IPS-11a (cell line): ENCODE results near the gene AP3B2.
"Not testable (repeated sequence)": the region's sequence is repeated elsewhere in the genome, so short reads cannot be mapped to it uniquely, and the experiment has no call there.

Experiments used
- H3K4me3 ChIP-seq: one replicate; pipeline ENCODE4 v1.5.1; 2013; ENCODE audit warnings: low read depth, low read length, control low read depth

Gene AP3B2

GRCh38 chr15:82649226-82649999 is 60.3 kb downstream of the AP3B2 start:
- H3K4me3 ChIP-seq = no peak overlapping the region

DNA sequence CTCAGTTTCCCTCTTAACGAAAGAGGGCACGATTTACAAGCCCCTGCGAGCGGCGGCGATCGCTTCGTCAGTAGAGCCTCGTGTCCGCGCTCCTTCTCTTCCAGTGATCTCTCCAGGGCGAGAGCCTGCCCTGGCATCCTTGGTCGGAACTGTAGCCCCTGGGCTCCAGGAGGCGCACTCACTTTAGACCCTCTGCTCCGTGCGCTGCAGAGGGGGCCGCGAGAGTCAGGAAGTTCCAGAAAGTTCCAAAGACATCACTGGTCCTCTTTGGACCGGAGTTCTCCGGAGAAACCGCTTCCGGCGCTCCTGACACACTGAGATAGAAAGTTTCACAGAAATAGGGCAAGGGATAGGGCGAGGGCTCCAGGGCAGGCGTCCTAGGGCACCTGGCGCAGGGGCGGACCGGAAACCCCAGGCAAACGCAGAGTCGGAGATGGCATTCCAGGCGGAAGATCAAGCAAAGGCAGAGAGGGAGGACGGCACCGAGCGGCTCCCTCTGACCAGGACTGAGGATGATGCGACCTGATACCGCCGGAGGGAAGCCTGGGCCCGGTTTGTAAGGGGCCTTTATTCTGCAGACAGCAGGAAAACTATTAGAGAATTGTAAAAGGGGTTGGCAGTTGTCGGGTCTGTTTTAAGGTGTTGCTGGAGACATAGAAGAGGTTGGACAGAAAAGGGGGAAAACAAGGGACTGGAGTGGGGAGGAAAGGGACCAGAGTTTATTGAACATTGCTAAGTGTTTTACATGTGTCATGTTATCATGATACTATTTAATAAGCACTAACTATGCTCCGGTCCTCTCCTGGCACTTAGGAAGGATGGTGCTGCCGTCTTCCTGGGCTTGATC is 61.2 kb downstream of the AP3B2 start:
- H3K4me3 ChIP-seq = peak overlapping the region; percentile 13

- peak overlapping the region; percentile 27 for H3K4me3 ChIP-seq
Observed at GRCh38 chr15:82647835-82648256, 61.8 kb downstream of the AP3B2 start.

- H3K4me3 ChIP-seq = peak within 1 kb of the TSS; percentile 27
Observed at GRCh38 chr15:82647045-82647834, 62.4 kb downstream of the AP3B2 start, which contains the start of gene CPEB1. TSS of gene CPEB1 (minus strand) at chr15:82647363. CDS start at chr15:82628459, 18,904 bp downstream.

DNA sequence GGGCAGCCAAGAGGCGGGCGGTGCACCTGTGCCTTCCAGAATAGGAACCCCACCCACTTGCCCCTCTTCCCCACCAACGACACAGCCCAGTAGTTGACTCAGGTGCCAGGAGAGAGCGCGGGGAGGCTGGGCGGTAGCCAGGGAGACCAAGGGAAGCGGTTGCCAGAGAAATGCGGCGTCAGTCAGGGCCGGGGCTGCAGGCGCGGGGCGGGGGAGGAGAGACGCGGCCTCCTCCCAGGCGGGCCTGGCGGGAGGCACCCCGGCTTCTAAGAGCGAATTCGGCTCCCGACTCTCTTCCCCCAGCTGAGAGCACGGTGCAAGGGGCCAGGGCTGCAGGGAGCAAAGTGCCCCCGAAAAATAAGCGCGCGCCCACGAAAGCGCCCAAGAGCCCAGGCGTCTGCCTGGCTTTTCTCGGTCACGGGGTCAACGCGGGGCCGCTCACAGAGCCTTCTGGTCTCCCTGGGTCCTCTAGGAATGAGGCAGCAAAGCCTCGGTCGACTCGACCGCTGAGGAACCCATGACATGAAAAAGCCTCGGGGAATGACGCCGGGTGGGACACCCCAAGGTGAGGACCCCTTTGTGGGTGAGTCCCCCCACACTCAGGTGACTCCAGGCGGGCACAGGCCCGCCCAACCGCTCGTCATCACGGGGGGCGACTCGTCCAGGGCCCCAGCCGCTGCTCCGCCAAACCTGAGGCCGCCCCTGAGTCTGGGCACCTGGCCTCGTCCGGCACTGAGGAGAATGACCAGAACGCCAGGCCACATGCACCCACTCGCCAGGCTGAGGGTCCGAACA is 63.2 kb downstream of the AP3B2 start:
- H3K4me3 ChIP-seq = peak overlapping the region; percentile 4

DNA sequence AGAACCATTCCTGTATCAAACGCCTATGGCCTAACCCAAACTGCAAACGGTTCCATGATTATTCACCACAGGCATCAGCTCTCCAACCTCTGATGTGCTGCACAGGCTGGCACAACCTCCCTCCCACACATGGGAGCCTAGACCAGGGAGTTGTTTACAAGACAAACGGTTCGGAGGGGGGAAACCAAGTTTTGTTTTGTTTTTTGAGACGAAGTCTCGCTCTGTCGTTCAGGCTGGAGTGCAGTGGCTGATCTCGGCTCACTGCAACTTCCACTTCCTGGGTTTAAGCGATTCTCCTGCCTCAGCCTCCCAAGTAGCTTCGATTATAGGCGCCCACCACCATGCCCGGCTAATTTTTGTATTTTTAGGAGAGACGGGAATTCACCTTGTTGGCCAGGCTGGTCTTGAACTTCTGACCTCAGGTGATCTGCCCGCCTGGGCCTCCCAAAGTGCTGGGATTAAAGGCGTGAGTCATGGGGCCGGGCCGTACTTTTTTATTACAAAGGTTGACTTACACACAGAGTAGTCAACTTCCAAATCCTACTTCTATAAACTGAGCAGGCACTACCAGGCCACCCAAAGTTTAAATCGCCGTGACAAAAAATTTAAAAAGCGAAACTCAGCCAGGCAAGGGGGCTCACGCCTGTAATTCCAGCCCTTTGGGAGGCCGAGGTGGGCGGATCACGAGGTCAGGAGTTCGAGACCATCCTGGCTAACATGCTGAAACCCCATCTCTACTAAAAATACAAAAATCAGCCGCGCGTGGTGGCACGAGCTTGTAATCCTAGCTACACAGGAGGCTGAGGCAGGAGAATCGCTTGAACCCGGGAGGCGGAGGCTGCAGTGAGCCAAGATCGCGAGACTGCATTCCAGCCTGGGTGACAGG is 64.5 kb downstream of the AP3B2 start:
- H3K4me3 ChIP-seq = not testable (repeated sequence)

- no peak overlapping the region for H3K4me3 ChIP-seq
Observed at GRCh38 chr15:82643992-82644391, 65.7 kb downstream of the AP3B2 start.

DNA sequence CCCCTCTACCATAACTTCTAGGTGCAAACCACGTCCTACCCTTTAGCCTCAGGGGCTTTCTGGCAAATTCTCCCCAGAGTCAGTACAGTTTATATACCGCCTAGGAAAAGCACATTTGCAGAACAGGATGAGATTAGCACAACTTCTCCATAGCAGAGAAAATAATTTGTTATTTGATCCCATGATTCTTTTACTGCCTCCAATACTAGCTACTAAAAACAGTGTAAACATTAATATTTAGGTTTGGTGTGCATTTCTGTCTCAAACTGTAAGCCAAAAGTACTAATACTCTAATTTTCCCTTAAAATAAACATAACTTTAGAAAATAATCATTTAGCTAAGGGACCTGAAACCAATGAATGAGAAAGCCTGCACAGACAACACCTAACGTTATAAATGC is 67.0 kb downstream of the AP3B2 start:
- H3K4me3 ChIP-seq = no peak overlapping the region

GRCh38 chr15:82641129-82641798 is 68.4 kb downstream of the AP3B2 start:
- H3K4me3 ChIP-seq = no peak overlapping the region

DNA sequence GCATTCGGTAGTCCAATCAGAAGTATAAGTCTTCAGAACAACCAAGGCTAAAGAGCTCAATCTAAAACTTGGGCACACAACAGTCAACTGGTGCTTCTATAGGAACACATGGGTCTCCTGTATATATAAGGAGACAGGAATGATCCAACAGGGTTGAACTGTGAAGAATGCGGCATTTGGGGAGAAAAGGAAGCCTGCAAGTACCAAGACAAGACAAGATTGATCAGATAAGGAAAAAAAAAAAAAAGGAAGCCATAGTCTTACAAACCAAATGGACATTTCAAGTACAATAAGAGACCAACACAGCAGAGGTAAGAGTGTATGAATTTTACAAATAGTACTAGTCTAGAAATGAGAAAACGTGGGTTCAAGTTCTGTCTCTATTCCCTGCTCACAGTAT is 69.0 kb downstream of the AP3B2 start:
- no peak overlapping the region for H3K4me3 ChIP-seq

GRCh38 chr15:82635798-82636197 is 73.9 kb downstream of the AP3B2 start:
- H3K4me3 ChIP-seq = no peak overlapping the region

DNA sequence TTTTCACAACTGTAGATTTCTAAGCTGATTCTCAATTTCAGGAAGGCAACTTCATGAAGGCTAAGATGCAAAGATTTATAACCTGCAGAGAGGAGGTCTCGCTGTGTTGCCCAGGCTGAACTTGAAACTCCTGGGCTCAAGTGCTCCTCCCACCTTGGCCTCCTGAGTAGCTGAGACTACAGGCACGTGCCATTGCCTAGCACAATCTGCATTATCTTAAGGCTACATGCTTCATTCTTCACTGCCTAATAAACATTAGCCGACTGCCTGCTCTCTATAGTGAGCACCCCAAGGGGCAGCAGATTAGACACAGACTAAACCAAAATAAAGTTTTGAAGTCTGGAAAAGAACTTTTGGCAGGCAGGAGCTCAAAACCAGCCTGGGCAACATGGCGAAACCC is 79.6 kb downstream of the AP3B2 start:
- no peak overlapping the region for H3K4me3 ChIP-seq

GRCh38 chr15:82625136-82625535 is 84.5 kb downstream of the AP3B2 start:
- no peak overlapping the region for H3K4me3 ChIP-seq

GRCh38 chr15:82624438-82624837 is 85.2 kb downstream of the AP3B2 start:
- H3K4me3 ChIP-seq = no peak overlapping the region

GRCh38 chr15:82624008-82624407 is 85.7 kb downstream of the AP3B2 start:
- no peak overlapping the region for H3K4me3 ChIP-seq

GRCh38 chr15:82621970-82622369 is 87.7 kb downstream of the AP3B2 start:
- H3K4me3 ChIP-seq = no peak overlapping the region

DNA sequence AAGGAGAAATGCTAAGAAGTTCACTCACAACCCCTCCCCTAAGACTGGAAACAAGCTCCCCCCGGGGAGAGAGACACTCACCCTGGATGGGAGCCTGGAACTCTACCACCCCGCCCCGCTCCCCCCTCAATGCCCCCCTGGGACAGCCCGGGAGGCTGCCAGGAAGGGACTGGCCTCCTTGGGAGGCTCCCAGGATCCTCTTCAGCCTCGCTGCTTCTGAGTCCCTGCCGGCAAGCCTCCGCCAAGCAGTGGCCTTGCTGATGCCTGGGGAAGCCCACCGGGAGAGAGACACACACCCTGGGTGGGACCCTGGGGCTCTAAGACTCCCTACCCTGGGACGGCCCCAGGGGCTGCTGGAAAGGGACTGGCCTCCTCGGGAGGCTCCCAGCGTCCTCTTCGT is 95.9 kb downstream of the AP3B2 start:
- no peak overlapping the region for H3K4me3 ChIP-seq

GRCh38 chr15:82611348-82611747 is 98.3 kb downstream of the AP3B2 start:
- no peak overlapping the region for H3K4me3 ChIP-seq
